Measurements from ENCODE around the gene CD36. TPM values are rescaled to one million over a fixed set of nuclear protein-coding genes. Genes with fewer than 3 reads are reported as not detected.

Gene CD36
- polyA plus RNA-seq, 4 donors: 21.7 to 35.3 (median 33.5) TPM

DNA sequence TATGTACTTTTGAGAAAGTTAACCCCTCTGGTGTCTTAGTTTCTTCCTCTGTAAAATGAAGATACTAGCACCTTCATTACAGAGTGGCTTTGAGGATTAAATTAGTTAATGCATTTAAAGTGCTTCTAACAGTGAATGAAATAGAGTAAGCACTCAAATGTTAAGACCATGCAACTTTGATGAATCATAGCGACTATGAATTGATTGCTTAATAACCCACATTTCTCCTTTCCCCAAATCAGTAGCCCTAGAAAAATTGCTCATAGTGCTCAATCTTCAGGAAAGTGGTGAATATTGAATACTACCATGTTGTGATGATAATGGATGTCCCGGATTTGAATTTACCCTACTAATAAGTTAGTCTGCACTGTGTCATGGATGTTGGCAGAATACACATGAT is 48.1 kb downstream of the CD36 start:
- no peak for DNase-seq (ENCODE audit: low read depth in 4 of 4, low spot score in 3 of 4)

DNA sequence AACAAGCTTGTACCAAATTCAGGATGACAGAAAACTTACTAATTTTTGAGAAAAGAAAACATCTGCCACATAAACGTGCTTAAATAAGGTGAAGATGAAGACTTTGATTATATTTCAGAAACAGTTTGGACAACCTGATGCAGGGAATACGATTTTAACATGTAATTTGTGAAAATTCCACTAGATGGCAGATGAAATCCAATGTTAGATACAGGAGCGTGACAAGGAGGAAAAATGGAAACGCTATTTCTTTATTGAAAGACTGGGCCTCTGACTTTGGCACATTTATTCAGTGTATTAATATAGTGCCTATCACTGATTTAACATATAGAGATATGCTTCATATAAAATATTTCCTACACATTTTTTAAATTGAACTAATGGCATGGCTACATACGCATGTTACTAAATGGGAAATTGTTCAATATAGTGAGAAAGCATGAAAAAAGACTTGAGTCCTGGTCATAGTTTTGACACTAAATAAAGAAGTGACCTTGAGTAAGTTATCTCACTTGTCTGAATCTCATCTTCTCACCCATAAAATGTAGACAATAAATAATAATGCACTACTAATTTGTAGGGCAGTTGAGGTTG is 60.7 kb downstream of the CD36 start:
- peak in 3 of 4 donors; percentile 23 to 38 (median 37) for DNase-seq (ENCODE audit: low read depth in 4 of 4, low spot score in 3 of 4)

DNA sequence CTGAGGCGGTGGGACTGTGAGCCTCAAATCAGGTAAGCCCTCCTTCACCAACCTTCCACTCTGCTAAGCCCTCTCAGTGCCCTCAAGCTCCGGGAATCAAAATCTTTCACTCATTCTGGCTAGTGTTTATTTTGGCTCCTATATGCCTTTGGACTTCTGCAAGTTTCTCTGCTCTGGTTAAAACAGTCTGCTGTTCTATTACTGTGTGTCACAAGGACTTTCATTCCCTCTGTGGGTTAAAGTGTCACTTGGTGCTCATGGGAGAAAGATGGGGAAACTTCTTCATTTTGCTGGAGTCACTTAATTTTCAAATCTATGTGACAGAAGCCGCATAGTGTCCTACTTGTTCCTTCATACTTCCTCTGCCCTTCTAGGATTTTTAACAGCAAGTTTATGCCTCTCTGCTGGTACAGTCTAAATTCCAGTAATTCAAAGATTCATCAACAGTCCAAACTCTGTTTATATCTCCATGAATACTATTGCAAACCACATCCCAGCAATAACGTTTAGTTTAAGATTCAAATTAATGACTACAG is 61.3 kb downstream of the CD36 start:
- DNase-seq (ENCODE audit: low read depth in 4 of 4, low spot score in 3 of 4): no peak

DNA sequence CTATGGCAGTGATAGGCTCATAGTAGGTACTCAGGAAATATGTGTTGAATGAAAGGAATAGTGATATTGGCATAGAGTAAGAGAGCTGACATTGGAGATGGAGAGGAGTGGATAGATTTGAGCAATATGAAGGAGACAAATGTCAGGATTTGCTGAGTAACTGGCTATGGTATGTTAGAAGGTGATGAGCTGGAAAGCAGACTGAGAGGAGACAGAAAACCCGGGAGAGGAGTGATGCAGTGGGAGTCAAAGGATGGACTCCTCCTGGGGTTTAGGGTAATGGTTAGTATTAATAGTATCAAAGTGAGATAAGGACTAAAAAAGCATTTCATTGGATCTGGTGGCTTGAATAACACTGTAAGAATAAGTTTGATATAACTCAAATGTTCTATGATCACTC is 64.8 kb downstream of the CD36 start:
- no peak for DNase-seq (ENCODE audit: low read depth in 4 of 4, low spot score in 3 of 4)

DNA sequence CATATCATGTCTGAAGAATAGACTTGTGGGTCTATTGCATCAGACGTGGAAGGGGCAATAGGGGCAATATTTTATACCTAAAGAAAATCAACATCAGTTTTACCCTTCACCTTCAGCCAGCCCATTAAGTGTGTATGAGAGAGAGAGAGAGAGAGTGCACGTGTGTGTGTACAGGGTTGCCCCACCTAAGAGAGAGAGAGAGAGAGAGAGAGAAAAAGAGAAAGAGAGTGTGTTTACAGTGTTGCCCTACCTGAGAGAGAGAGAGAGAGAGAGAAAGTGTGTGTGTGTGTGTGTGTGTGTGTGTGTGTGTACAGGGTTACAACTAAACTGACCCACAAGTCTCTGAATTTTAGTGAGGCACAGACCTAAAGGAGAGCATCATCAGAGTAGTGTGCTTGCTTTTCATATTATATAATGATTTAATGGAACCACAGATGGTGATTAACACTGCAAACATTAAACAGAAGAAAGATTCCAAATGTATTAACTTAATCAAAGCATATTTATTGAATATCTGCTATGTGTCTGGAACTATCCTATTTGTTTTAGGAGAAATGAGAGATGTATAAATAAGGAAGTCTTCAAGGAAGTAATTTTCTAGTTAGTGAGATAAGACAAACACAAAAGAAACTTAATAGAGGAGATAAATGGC is 66.8 kb downstream of the CD36 start:
- DNase-seq (ENCODE audit: low read depth in 4 of 4, low spot score in 3 of 4): no peak

DNA sequence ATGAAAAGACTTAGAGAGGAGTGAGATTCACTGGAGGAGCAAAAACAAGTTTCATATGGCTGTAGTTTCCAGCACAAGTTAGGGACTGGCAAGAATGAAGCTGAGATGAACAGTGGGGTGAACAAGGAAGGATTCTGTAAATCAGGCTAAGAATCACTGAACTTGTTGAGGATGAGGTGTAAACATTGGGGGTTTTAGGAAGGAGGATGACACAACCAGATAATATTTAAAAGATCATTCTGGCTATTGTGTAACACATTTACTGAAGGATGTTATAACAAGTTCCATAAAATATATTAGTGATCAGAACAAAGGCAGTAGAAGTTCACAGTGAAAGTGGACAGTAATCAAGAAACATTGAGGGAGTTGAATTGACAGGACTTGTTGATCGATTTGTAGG is 68.9 kb downstream of the CD36 start:
- DNase-seq (ENCODE audit: low read depth in 4 of 4, low spot score in 3 of 4): no peak

DNA sequence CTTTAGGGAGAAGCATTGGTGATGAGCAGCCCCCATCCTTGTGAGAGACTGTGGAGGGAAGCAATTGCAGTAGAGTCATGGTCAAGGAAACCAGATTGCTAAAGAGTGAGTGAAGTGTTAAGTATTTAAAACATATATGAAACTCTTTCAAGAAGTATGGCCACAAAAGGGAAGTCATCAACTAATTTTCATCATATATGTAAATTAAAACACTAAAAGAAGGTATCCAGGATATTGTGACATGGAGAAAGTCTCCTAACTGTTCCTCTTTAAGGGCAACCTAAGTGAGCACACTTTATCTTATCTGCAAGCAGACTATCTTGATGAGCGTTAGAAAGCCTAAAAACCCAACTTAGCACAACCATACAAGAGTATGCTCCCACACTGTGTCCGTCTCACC is 69.7 kb downstream of the CD36 start:
- no peak for DNase-seq (ENCODE audit: low read depth in 4 of 4, low spot score in 3 of 4)

DNA sequence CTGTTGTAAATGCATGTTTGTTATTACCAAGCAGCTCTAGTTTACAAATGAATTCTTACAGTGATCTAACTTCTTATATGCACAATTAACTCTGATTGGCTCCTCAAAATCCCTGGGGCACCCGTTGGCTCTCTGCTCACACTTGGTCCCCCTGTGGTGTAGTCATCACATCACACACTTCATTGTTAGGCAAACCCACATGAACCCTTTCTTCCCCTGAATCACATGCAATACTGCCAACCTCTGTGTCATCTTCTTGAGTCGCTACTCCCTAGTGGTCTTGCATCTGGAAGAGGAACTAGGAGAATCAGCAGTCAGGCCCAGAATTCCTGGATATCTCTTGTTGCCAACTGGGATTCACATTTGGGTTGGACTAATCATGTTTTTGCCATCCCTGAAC is 73.1 kb downstream of the CD36 start:
- no peak for DNase-seq (ENCODE audit: low read depth in 4 of 4, low spot score in 3 of 4)

DNA sequence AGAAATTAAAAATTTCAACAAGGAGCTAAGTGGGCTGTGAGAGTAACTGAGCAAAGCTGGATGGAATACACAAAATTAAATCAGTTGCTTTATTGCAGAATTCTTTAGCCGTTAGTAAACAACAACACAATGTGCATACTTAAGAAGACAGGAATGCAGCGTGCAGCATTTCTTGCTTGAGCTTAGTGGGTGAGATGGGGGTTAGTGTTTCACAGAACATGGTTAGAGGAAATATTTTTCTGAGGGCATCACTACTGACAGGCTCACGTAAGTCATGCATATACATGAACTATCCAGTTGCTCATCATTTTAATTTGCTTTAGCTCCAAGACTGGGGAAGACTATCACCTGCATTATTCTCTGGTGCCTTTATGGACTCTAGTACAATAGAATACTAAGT is 80.8 kb downstream of the CD36 start:
- no peak for DNase-seq (ENCODE audit: low read depth in 4 of 4, low spot score in 3 of 4)

DNA sequence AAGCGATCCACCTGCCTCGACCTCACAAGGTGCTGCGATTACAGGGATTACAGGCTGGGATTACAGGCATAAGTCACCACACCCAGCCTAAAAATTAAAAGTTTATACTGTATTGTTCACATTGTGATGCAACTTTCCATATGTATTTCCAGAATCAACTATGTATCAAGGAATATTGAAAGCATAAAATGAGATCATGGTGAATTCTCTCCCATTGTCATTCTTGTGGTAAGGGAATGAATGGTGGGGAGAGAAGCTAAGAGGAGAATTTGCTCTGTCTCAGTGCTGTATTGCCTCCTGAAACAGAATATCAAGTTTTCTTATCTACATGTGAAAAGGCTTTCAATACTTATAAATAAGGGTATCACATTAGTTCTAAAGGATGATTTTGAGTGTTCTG is 81.7 kb downstream of the CD36 start:
- no peak for DNase-seq (ENCODE audit: low read depth in 4 of 4, low spot score in 3 of 4)

DNA sequence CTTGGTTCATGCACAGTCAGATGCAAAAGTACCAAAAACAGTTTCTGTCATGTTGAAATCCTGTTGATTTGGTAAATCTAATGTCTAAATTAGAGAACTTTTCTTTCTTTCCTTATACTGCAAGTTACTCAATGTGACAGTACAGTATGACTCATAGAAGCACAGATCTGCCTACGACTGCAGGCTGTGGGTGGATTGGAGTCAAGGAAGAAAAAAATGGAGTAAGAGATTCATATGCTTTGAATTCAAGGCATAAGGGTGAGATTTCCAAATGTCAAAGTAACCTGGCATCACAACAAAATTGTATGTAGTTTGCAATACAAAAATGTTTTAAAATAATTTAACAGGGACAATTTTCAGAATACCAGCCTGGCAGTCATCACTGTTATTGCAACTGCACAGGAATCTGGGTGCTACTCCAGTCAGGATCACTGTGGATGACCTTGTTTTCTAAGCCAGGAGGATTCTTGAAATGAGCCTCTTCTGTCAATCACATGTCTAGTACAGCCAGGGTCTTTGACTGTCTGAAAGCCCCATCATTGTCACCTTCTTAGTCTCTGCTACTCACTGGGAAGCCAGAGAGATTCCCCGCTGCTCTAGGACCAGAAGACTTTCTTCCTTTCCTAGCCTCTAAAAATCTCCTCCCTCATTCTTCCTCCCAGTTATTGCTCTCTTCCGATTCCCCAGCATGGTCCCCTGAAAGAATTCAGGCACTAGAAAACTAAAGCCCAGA is 83.6 kb downstream of the CD36 start:
- no peak for DNase-seq (ENCODE audit: low read depth in 4 of 4, low spot score in 3 of 4)

DNA sequence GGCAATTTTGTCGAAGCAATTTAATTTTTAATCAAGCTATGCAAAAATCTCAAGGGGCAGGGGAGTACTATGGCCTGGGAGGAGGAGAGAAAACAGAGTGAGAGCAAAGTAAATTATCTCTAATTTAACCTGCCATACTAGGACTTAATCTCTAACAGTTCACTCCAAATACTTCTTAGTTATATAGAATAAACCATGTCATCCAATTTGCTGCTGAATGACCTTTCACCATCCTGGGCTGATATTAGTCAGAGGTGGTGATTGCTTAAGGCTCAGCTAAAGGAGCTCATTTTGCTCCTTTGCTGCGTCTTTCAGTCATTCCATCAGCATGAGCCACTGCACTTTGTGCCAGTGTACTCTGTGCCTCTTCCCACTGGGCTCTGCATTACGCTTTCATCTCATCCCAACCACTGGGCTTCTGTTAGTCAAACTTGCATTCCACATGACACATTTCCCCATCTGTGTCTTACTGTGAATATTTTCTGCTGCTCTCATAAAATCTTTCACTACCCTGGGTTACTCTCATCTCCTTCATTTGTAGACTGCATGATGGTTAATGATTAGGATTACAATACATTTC is 84.3 kb downstream of the CD36 start:
- no peak for DNase-seq (ENCODE audit: low read depth in 4 of 4, low spot score in 3 of 4)

DNA sequence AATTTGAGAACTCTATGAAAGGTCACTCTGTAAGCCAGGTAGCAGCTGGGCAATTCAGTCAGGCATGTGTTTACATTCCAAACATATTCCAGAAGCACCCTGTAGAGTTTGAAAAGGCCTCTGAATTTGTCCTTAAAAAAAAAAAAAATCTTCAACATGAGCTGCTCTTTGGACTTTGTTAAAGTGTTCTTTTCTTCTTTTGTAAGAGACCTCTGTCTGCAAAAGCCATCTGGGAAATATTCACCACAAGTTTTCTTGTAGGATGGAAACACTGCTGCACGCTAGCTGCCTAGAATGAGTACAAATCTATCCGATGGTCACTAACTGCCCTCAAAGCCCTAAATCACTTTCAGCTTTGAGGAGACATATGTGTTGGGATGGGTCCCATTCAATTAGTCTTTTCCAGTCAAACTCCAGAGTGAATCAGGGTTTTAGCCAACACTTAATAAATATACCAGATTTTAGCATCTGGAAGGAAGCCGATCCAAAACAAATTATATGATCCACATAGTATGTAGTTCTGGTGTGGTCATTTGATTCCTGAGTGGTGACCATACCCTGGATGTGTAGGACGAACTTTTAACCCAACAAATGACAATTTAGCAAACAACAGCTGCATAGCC is 85.9 kb downstream of the CD36 start:
- DNase-seq (ENCODE audit: low read depth in 4 of 4, low spot score in 3 of 4): peak; percentile 63 to 82 (median 68)

DNA sequence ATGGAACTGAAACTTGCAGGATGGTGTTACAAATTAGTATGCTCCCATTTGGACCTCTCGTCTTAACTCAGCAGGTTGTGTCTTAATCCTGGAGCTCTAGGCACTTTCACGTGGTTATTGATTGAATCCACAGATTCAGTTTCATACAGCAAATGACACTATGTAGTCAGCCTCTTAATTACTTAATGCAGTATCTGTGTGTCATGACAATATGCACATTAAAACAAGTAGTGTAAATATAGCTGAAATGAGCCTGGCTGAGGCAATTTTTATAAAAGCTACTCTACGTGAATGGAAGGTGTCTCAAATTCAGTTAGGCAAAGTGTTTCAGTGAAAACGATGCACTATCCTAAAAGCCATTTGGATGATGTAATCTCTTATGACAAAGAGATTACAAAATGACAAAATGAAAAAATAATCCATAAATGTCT is 86.8 kb downstream of the CD36 start:
- no peak for DNase-seq (ENCODE audit: low read depth in 4 of 4, low spot score in 3 of 4)

Other genes starting within 250 kb of the CD36 start
- not detected for gene GNAT3, start 126.6 kb upstream of the CD36 start, polyA plus RNA-seq (ENCODE audit: insufficient read length in 4 of 4)

All from right renal pelvis (tissue), 4 donors.